Immature natural killer cell (primary cell): ENCODE measurements around the gene KDM1B. TPM values are rescaled to one million over a fixed set of nuclear protein-coding genes. Genes with fewer than 3 reads are reported as not detected.
"Not testable (repeated sequence)": the region's sequence is repeated elsewhere in the genome, so short reads cannot be mapped to it uniquely, and the experiment has no call there.

Experiments
- DNase-seq, 3 donors: peaks; one replicate each; pipeline ENCODE4 v3.0.0; 2022; ENCODE audit warnings: mixed read lengths in 1 of 3
- H3K27ac Mint-ChIP-seq, 6 donors: one replicate each; pipeline ENCODE4 v1.8.0; 2020; ENCODE audit warnings: mixed read lengths in 6 of 6, mild to moderate bottlenecking in 5 of 6, inconsistent platforms in 4 of 6, moderate library complexity in 3 of 6
- H3K27me3 Mint-ChIP-seq, 3 donors: one replicate each; pipeline ENCODE4 v1.8.0; 2020 to 2021; ENCODE audit warnings: low read depth in 3 of 3, mild to moderate bottlenecking in 3 of 3, mixed read lengths in 3 of 3, moderate library complexity in 3 of 3, inconsistent platforms in 1 of 3
- H3K36me3 Mint-ChIP-seq, 3 donors: one replicate each; pipeline ENCODE4 v1.8.0; 2020; ENCODE audit warnings: mixed read lengths in 3 of 3, inconsistent platforms in 2 of 3, mild to moderate bottlenecking in 2 of 3
- H3K4me1 Mint-ChIP-seq, 2 donors: one replicate each; pipeline ENCODE4 v1.8.0; 2020; ENCODE audit warnings: inconsistent platforms in 2 of 2, mild to moderate bottlenecking in 2 of 2, mixed read lengths in 2 of 2, moderate library complexity in 1 of 2
- H3K4me3 Mint-ChIP-seq, 5 donors: one replicate each; pipeline ENCODE4 v1.8.0; 2020; ENCODE audit warnings: mild to moderate bottlenecking in 5 of 5, mixed read lengths in 5 of 5, inconsistent platforms in 3 of 5, moderate library complexity in 3 of 5
- H3K9me3 Mint-ChIP-seq, 6 donors: one replicate each; pipeline ENCODE4 v1.8.0; 2020; ENCODE audit warnings: mild to moderate bottlenecking in 6 of 6, mixed read lengths in 6 of 6, inconsistent platforms in 4 of 6, moderate library complexity in 3 of 6
- polyA plus RNA-seq, 3 donors: library from polyadenylated mRNA; unstranded; fragments of 300-500 nt; fragmentation: Illumina TruSeq; gene quantifications; one replicate each; pipeline ENCODE4 v1.2.3, GENCODE V29; 2021

Gene KDM1B
- polyA plus RNA-seq, 3 donors from 2014 or later: 0.05 to 1.3 (median 0.83) TPM

DNA sequence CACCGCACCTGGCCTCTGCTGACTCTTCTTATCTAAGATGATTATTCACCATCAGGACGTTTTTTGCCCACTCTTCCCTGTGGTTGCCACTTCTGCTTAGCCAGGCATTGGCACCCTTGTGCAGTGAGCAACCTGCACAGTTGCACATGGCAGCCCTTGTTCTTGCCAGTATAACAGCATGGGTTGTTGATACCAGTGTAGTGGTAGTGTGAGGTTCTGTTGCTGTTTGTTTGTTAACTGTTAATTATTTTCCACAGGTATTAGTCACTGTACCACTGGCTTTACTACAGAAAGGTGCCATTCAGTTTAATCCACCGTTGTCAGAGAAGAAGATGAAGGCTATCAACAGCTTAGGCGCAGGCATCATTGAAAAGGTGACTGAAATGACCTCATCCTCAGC, 57.0 kb downstream of the KDM1B start:
- Mint-ChIP-seq H3K4me1 (no peaks in the 10 kb centered on the region), H3K27ac (peak overlapping the region in 1 of 6 donors; percentile 3), H3K27me3 (peaks cover 0 to 3% (median 3%) of the 10 kb centered on the region in 3 donors), H3K9me3 (no peaks in the 10 kb centered on the region), H3K4me3 (no peak overlapping the region), H3K36me3 (peaks cover 31 to 62% (median 61%) of the 10 kb centered on the region in 3 donors)
- no peak for DNase-seq

GRCh38 chr6:18213439-18213838, 58.2 kb downstream of the KDM1B start:
- H3K36me3 Mint-ChIP-seq: peaks cover 28 to 57% (median 50%) of the 10 kb centered on the region in 3 donors
- no peak for DNase-seq
- H3K4me1 Mint-ChIP-seq: no peaks in the 10 kb centered on the region
- H3K4me3 Mint-ChIP-seq: no peak overlapping the region
- peak overlapping the region in 1 of 6 donors; percentile 66 for H3K27ac Mint-ChIP-seq
- peaks cover 0 to 3% (median 0%) of the 10 kb centered on the region in 3 donors for H3K27me3 Mint-ChIP-seq
- no peaks in the 10 kb centered on the region for H3K9me3 Mint-ChIP-seq

DNA sequence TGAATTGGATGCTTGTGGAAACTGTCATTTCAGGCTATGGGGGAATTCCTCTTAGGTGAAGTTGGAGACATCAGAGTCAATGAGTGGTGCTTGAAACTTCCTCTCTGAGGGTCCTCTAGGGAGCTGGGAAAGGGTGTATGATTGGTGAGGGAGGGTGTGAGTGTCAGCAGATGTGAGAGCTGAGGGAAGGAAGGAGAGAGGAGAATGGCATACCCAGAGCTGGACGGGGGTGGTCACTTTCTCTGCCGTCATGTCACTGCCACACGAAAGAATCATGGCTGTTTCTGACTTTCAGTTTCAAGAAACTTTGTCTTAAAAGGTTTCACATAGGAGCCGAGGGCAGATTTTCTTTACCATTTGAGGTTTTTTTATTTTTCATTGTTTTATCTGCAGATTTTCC, 58.8 kb downstream of the KDM1B start:
- H3K27me3 Mint-ChIP-seq: peaks cover 0 to 3% (median 1%) of the 10 kb centered on the region in 3 donors
- H3K4me3 Mint-ChIP-seq: no peak overlapping the region
- H3K9me3 Mint-ChIP-seq: no peaks in the 10 kb centered on the region
- no peaks in the 10 kb centered on the region for H3K4me1 Mint-ChIP-seq
- DNase-seq: no peak
- H3K27ac Mint-ChIP-seq: peak overlapping the region in 5 of 6 donors; percentile 9 to 74 (median 50)
- H3K36me3 Mint-ChIP-seq: peaks cover 28 to 60% (median 50%) of the 10 kb centered on the region in 3 donors

DNA sequence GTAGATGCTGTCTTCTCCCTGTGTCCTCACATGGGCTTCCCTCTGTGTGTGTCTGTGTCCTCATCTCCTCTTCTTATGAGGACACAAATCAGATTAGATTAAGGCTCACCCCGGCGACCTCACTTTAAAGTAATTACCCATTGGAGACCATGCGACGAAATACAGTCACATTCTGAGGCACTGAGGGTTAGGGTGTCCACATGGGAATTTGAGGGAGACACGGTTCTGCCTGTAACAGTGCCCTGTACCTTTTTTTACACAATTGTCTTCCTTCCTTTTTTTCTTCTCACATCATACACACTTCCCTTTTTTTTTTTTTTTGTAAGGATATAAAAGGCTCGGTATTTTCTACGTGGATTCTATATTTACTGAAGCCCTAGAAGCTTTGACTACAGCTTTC, 60.2 kb downstream of the KDM1B start:
- Mint-ChIP-seq H3K36me3 (peaks cover 28 to 54% (median 44%) of the 10 kb centered on the region in 3 donors), H3K27me3 (peaks cover 1 to 3% (median 2%) of the 10 kb centered on the region in 3 donors), H3K9me3 (no peaks in the 10 kb centered on the region), H3K4me1 (no peaks in the 10 kb centered on the region), H3K27ac (peak overlapping the region in 2 of 6 donors; percentile 30 to 34), H3K4me3 (no peak overlapping the region)
- DNase-seq: no peak

DNA sequence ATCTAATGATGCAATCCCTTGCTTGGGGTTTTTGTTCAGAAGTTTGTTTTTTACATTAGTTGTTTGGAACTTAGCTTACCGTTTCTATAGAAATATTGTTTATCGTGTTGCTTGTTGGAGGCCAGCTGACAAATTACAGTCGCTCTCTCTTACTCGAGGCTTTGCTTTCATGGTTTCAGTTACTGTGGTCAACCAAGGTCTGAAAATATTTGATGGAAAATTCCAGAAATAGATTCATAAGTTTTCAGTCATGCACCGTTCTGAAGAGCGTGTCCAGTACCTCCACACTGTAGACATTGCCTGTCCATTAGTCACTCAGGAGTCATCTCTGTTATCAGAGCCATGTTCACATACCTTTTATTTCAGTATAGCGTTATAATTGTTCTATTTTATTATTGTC, 61.2 kb downstream of the KDM1B start:
- peaks cover 31 to 56% (median 39%) of the 10 kb centered on the region in 3 donors for H3K36me3 Mint-ChIP-seq
- H3K9me3 Mint-ChIP-seq: no peaks in the 10 kb centered on the region
- no peak overlapping the region for H3K4me3 Mint-ChIP-seq
- DNase-seq: no peak
- H3K27me3 Mint-ChIP-seq: peaks cover 1 to 3% (median 2%) of the 10 kb centered on the region in 3 donors
- no peak overlapping the region for H3K27ac Mint-ChIP-seq
- no peaks in the 10 kb centered on the region for H3K4me1 Mint-ChIP-seq

DNA sequence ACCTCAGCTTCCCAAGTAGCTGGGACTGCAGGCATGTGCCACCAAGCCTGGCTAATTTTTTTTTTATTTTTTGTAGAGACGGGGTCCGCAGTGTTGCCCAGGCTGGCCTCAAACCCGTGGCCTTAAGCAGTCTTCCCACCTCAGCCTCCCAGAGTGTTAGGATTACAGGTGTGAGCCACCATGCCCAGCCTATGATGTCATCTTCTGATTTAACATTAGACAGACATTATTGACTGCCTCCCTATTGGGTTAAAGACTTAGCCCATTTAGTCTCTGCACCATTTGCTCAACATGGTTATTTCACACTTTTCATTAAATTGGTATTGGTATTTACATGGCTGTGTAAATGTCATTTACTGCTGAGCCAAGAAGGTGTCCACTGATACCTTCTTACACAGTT, 63.0 kb downstream of the KDM1B start:
- H3K4me3 Mint-ChIP-seq: no peak overlapping the region
- DNase-seq: no peak
- no peak overlapping the region for H3K27ac Mint-ChIP-seq
- no peaks in the 10 kb centered on the region for H3K4me1 Mint-ChIP-seq
- H3K36me3 Mint-ChIP-seq: peaks cover 20 to 52% (median 33%) of the 10 kb centered on the region in 3 donors
- H3K27me3 Mint-ChIP-seq: peaks cover 0 to 2% (median 1%) of the 10 kb centered on the region in 3 donors
- H3K9me3 Mint-ChIP-seq: no peaks in the 10 kb centered on the region

DNA sequence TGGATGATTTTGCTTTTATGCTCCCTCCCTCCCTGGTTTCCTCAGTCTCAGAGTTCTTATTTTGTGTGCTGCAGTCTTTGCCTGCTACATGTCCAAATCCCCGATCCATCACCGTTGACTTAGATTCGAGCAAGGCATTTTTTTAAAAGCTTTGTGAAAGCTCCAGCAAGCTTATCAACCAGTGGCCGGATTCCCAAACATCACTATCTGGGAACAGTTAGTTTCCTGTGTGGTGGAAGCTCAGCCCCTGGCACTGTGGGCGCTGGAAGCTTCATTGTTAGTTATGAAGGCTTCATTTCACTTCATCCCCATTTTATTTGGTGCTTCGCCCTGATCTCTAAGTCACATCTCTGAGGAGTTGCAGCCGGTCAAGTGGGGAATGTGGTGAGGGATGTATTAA, 64.4 kb downstream of the KDM1B start:
- H3K27ac Mint-ChIP-seq: peak overlapping the region in 2 of 6 donors; percentile 14 to 28
- no peaks in the 10 kb centered on the region for H3K9me3 Mint-ChIP-seq
- peaks cover 13 to 39% (median 25%) of the 10 kb centered on the region in 3 donors for H3K36me3 Mint-ChIP-seq
- no peaks in the 10 kb centered on the region for H3K4me1 Mint-ChIP-seq
- DNase-seq: no peak
- H3K4me3 Mint-ChIP-seq: no peak overlapping the region
- H3K27me3 Mint-ChIP-seq: peaks cover 0 to 2% (median 1%) of the 10 kb centered on the region in 3 donors

GRCh38 chr6:18221288-18221615, 66.0 kb downstream of the KDM1B start:
- Mint-ChIP-seq H3K4me1 (peaks cover 0 to 8% of the 10 kb centered on the region in 2 donors), H3K36me3 (peaks cover 13 to 45% (median 17%) of the 10 kb centered on the region in 3 donors), H3K4me3 (no peak overlapping the region), H3K27me3 (peaks cover 0 to 2% (median 1%) of the 10 kb centered on the region in 3 donors), H3K27ac (peak overlapping the region in 4 of 6 donors; percentile 11 to 82 (median 22)), H3K9me3 (no peaks in the 10 kb centered on the region)
- DNase-seq: no peak

- H3K27ac Mint-ChIP-seq: peak overlapping the region in 1 of 6 donors; percentile 26
- peaks cover 4 to 29% (median 18%) of the 10 kb centered on the region in 6 donors for H3K9me3 Mint-ChIP-seq
- peaks cover 9 to 31% of the 10 kb centered on the region in 2 donors for H3K4me1 Mint-ChIP-seq
- peaks cover 30 to 56% (median 37%) of the 10 kb centered on the region in 3 donors for H3K36me3 Mint-ChIP-seq
- not testable (repeated sequence) for H3K27me3 Mint-ChIP-seq, DNase-seq, H3K4me3 Mint-ChIP-seq
These were observed 71.4 kb downstream of the KDM1B start for GRCh38 chr6:18226451-18227105.

- not testable (repeated sequence) for DNase-seq, H3K4me3 Mint-ChIP-seq, H3K27me3 Mint-ChIP-seq
- Mint-ChIP-seq H3K27ac (peak overlapping the region in 2 of 6 donors; percentile 26 to 67), H3K9me3 (peaks cover 7 to 34% (median 21%) of the 10 kb centered on the region in 6 donors), H3K36me3 (peaks cover 35 to 60% (median 43%) of the 10 kb centered on the region in 3 donors), H3K4me1 (peaks cover 12 to 36% of the 10 kb centered on the region in 2 donors)
These were observed 71.9 kb downstream of the KDM1B start for GRCh38 chr6:18227166-18227565.

GRCh38 chr6:18228590-18228989, 73.4 kb downstream of the KDM1B start:
- H3K27ac Mint-ChIP-seq: not testable (repeated sequence)

GRCh38 chr6:18231856-18232255, 76.6 kb downstream of the KDM1B start:
- H3K27me3 Mint-ChIP-seq, H3K4me3 Mint-ChIP-seq, H3K27ac Mint-ChIP-seq, DNase-seq: not testable (repeated sequence)
- Mint-ChIP-seq H3K36me3 (peaks cover 61 to 83% (median 69%) of the 10 kb centered on the region in 3 donors), H3K9me3 (peaks cover 8 to 38% (median 26%) of the 10 kb centered on the region in 6 donors), H3K4me1 (peaks cover 14 to 45% of the 10 kb centered on the region in 2 donors)

More at GRCh38 chr6:18228590-18228989, 73.4 kb downstream of the KDM1B start:
- Mint-ChIP-seq H3K4me1 (peaks cover 14 to 43% of the 10 kb centered on the region in 2 donors), H3K36me3 (peaks cover 46 to 67% (median 50%) of the 10 kb centered on the region in 3 donors), H3K9me3 (peaks cover 8 to 38% (median 24%) of the 10 kb centered on the region in 6 donors)
- not testable (repeated sequence) for DNase-seq, H3K27me3 Mint-ChIP-seq, H3K4me3 Mint-ChIP-seq

DNA sequence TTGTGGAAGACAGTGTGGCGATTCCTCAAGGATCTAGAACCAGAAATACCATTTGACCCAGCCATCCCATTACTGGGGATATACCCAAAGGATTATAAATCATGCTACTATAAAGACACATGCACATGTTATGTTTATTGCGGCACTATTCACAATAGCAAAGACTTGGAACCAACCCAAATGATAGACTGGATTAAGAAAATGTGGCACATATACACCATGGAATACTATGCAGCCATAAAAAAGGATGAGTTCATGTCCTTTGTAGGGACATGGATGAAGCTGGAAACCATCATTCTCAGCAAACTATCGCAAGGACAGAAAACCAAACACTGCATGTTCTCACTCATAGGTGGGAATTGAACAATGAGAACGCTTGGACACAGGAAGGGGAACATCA, 78.5 kb downstream of the KDM1B start:
- not testable (repeated sequence) for DNase-seq, H3K4me3 Mint-ChIP-seq, H3K27me3 Mint-ChIP-seq, H3K27ac Mint-ChIP-seq
- H3K4me1 Mint-ChIP-seq: peaks cover 14 to 39% of the 10 kb centered on the region in 2 donors
- peaks cover 8 to 32% (median 26%) of the 10 kb centered on the region in 6 donors for H3K9me3 Mint-ChIP-seq
- peaks cover 59 to 73% (median 71%) of the 10 kb centered on the region in 3 donors for H3K36me3 Mint-ChIP-seq

- Mint-ChIP-seq H3K27ac (peak overlapping the region in 4 of 6 donors; percentile 10 to 58 (median 40)), H3K27me3 (peaks cover 0 to 4% (median 0%) of the 10 kb centered on the region in 3 donors), H3K4me1 (peaks cover 14 to 39% of the 10 kb centered on the region in 2 donors), H3K36me3 (peaks cover 52 to 69% (median 65%) of the 10 kb centered on the region in 3 donors), H3K4me3 (no peak overlapping the region), H3K9me3 (peaks cover 8 to 28% (median 21%) of the 10 kb centered on the region in 6 donors)
- no peak for DNase-seq
These were observed 79.3 kb downstream of the KDM1B start for GRCh38 chr6:18234564-18234963.
